Heart right ventricle (tissue), 16 donors: ENCODE data around the gene ZBTB49. TPM values are rescaled to one million over a fixed set of nuclear protein-coding genes. Genes with fewer than 3 reads are reported as not detected.
A peak's percentile ranks its signal among the peaks of the same experiment; 100 is the strongest.

Source experiments
- ATAC-seq, 8 donors: fragments of 200-7000 bp; cut with Tn5 transposase; one replicate each; pipeline ENCODE4 v1.9.1; 2020; ENCODE audit warnings: mild to moderate bottlenecking in 8 of 8, moderate library complexity in 8 of 8, moderate number of reproducible peaks in 1 of 8
- DNase-seq, 2 donors: peaks; one replicate each; pipeline ENCODE4 v3.0.0-alpha.2; 2020
- H3K27ac ChIP-seq, 10 donors: fragments of 200-600 bp; sonication (generic) in 2 of 10; one replicate each; pipeline versions ENCODE4 v1.5.0 to v1.8.0; 2020 to 2022; ENCODE audit warnings: mild to moderate bottlenecking in 3 of 10
- H3K27me3 ChIP-seq, 7 donors: fragments of 200-600 bp; one replicate each; pipeline ENCODE4 v1.8.0; 2021 to 2022; ENCODE audit warnings: mild to moderate bottlenecking in 2 of 7
- H3K36me3 ChIP-seq, 9 donors: fragments of 200-600 bp; sonication (generic) in 1 of 9; one replicate each; pipeline versions ENCODE4 v1.5.0 to v1.8.0; 2020 to 2022; ENCODE audit warnings: mild to moderate bottlenecking in 2 of 9
- H3K4me1 ChIP-seq, 9 donors: fragments of 200-600 bp; sonication (generic) in 1 of 9; one replicate each; pipeline versions ENCODE4 v1.5.0 to v1.8.0; 2020 to 2022; ENCODE audit warnings: mild to moderate bottlenecking in 4 of 9
- H3K4me3 ChIP-seq, 10 donors: fragments of 200-600 bp; sonication (generic) in 2 of 10; one replicate each; pipeline versions ENCODE4 v1.5.0 to v1.8.0; 2020 to 2022; ENCODE audit warnings: mild to moderate bottlenecking in 7 of 10, moderate library complexity in 2 of 10
- H3K9me3 ChIP-seq, 11 donors: fragments of 200-600 bp in 10 of 11; sonication (generic) in 2 of 11; one replicate each; pipeline versions ENCODE4 v1.5.0 to v1.8.0; 2013 to 2022; ENCODE audit warnings: mild to moderate bottlenecking in 2 of 11, control low read depth in 1 of 11, moderate library complexity in 1 of 11
- CTCF ChIP-seq, 9 donors: fragments of 200-600 bp; sonication (generic) in 2 of 9; IDR thresholded peaks; one replicate each; pipeline versions ENCODE4 v1.5.0 to v1.8.0; 2021 to 2022; ENCODE audit warnings: antibody characterized with exemption in 9 of 9, mild to moderate bottlenecking in 5 of 9, moderate library complexity in 1 of 9
- WGBS, 2 donors: extraction: QIAGEN DNeasy Blood & Tissue Kit; methylation state at CpG; one replicate each; pipeline ENCODE4 v1.1.7; 2013; ENCODE audit warnings: inconsistent platforms in 1 of 2; 5-methylcytosine and 5-hydroxymethylcytosine counted together
- intact Hi-C, 10 donors: fragments of 100-400 bp; cut with DNase I; formaldehyde crosslinking; loops; one replicate each; pipeline versions ENCODE4 v1.11.1 to v1.14.2; 2022
- polyA plus RNA-seq, 2 donors: library from polyadenylated mRNA; stranded (reverse); fragments of 200-250 nt; gene quantifications; one replicate each; pipeline ENCODE4 v1.2.3, GENCODE V29; 2013
- total RNA-seq, 10 donors: library from RNA; stranded (reverse); fragmentation: NEBNext Ultra II Directional in 3 of 10; extraction: Animal tissue kit (Norgen Biotek cat#: 25700) in 3 of 10; gene quantifications; one replicate each; pipeline versions ENCODE4 v1.2.1 to v1.2.4, GENCODE V29; 2021 to 2023
- donor health status: Arrhythmogenic right ventricular cardiomyopathy.
- donor health status: ischemic (EF 13 %, LVEDD 7.1; RV severe dilation, severe dysfunction).
- donor health status: healthy with polysubstance abuse.
- donor health status: DM: no; HTN: yes; CAD: no.
- donor health status: DM: no; HTN: no; CAD: no.
- donor health status: ischemic (EF 25% LVEDD 6.9; RV normal size, moderate dysfunction).
- donor health status: ischemic (EF 25% LVEDD 5.7; RV mildly dilated, moderate dysfunction).
- donor health status: healthy.
- donor health status: DM: yes; HTN: yes; CAD: no.
- donor health status: Ischemic cardiomyopathy.
- donor health status: ischemic (EF 35%, LVEDD 5.7; RV mildly dilated, moderate dysfunction).
- donor health status: nonischemic (EF 11% LVEDD 7.7; RV severe dilation, severe dysfunction).
- donor health status: DM: yes; HTN: yes; CAD: no.
- donor health status: PGD.
- donor health status: ischemic (EF 29% LVEDD 5.4; RV normal size, mild dysfunction).
- donor health status: nonischemic (EF 23%, LVEDD 6.1; RV moderate dilation, normal function).

Gene ZBTB49
- total and polyA plus RNA-seq, 12 donors = 2.1 to 6.0 (median 4.3) TPM

GRCh38 chr4:4306920-4307319, 16.9 kb downstream of the ZBTB49 start:
- no peak for ATAC-seq
- WGBS, 2 donors = 91 to 96% methylated on average over 11 of the region's 11 CpGs
- Histone ChIP-seq H3K9me3 (no peaks in the 10 kb centered on the region), H3K4me1 (no peaks in the 10 kb centered on the region), H3K27ac (no peak overlapping the region), H3K27me3 (no peaks in the 10 kb centered on the region), H3K4me3 (no peak overlapping the region), H3K36me3 (peaks cover 0 to 78% (median 11%) of the 10 kb centered on the region in 9 donors)
- DNase-seq = no peak
- no peak for TF ChIP-seq CTCF (IDR thresholded peaks at IDR 0.05)
- intact Hi-C loops = no loop called here

DNA sequence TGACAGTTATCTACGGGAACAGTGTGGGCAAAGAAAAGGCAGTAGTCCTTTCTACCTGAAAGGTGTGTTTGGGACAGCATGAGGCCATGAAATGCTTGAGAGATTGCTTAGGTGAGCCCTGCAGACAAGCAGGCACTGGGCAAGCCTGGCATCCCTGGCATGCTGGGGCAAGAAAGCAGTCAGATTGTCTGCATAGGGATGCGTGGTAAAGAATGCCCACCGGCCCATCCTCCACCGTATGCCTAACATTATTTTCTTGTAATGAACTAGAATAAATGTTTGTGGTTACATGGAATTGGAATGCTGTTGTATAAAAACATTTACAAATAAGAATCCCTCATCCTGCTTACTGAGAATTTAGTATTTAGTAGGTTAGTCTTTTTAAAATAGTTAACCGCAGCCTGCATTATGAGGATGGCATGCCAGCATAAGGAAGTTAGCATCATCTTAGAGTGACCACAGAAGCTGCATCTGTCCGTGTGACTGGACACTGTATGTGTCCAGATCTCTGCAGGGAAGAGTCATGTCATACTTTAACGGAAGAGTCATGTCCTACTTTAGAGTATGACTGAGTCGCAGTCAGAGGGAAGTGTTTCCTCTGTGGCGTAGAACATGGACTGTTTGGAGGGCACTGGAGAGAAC, 18.9 kb downstream of the ZBTB49 start:
- ATAC-seq (peak in 5 of 8 donors; percentile 61 to 80 (median 68)), DNase-seq (no peak)
- H3K9me3 ChIP-seq = no peaks in the 10 kb centered on the region
- peak overlapping the region in 5 of 10 donors; percentile 7 to 47 (median 38) for H3K27ac ChIP-seq
- H3K4me3 ChIP-seq = no peak overlapping the region
- H3K4me1 ChIP-seq = no peaks in the 10 kb centered on the region
- intact Hi-C loops = no loop called here
- H3K27me3 ChIP-seq = no peaks in the 10 kb centered on the region
- 87 to 93% methylated on average over 9 of the region's 9 CpGs for WGBS, 2 donors
- H3K36me3 ChIP-seq = peaks cover 0 to 75% (median 15%) of the 10 kb centered on the region in 9 donors
- TF ChIP-seq CTCF (IDR thresholded peaks at IDR 0.05) = no peak

- DNase-seq (no peak), ATAC-seq (no peak)
- H3K27me3 ChIP-seq = no peaks in the 10 kb centered on the region
- no peaks in the 10 kb centered on the region for H3K4me1 ChIP-seq
- 89 to 92% methylated on average over 4 of the region's 4 CpGs for WGBS, 2 donors
- TF ChIP-seq CTCF (IDR thresholded peaks at IDR 0.05) = no peak
- intact Hi-C loops = loop anchor here in 1 of 10 donors (5.0 kb wide), 1 partner anchor 44 kb away; no protein-coding TSS in a partner anchor
- no peaks in the 10 kb centered on the region for H3K9me3 ChIP-seq
- no peak overlapping the region for H3K27ac ChIP-seq
- peaks cover 0 to 77% (median 24%) of the 10 kb centered on the region in 9 donors for H3K36me3 ChIP-seq
- no peak overlapping the region for H3K4me3 ChIP-seq
These were observed 21.1 kb downstream of the ZBTB49 start for GRCh38 chr4:4311193-4311592.

DNA sequence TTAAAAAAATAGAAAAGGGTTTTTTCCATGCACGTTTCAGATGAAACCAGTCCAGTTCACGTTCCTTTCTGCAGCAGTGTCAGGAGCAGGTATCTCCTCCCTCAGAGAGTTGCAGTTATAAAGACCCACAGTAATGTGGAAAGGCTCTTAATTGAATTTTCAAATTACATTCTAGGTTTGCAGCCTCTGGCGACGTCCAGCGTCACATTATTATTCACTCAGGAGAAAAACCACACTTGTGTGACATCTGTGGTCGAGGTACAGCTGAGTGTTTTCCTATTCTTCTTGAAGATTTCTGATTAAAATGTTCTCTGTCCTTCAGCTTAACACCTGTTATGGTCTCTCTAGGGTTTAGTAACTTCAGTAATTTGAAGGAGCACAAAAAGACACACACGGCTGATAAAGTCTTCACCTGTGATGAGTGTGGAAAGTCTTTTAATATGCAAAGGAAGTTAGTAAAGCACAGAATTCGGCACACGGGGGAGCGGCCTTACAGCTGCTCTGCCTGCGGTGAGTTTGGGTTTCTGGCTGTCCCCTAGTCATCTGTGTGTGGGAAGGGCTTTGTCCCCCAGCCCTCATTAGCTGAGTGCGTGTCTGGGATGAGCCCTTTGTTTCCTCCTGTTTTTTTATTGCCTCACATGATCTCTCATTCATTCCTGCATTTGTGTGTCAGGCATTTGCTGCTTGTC, 25.6 kb downstream of the ZBTB49 start:
- Histone ChIP-seq H3K9me3 (no peaks in the 10 kb centered on the region), H3K4me1 (no peaks in the 10 kb centered on the region), H3K27ac (peak overlapping the region in 1 of 10 donors; percentile 27), H3K4me3 (no peak overlapping the region), H3K36me3 (peaks cover 0 to 92% (median 29%) of the 10 kb centered on the region in 9 donors), H3K27me3 (no peaks in the 10 kb centered on the region)
- no peak for ATAC-seq
- no peak for DNase-seq
- no peak for TF ChIP-seq CTCF (IDR thresholded peaks at IDR 0.05)
- intact Hi-C loops = no loop called here
- 86 to 90% methylated on average over 12 of the region's 12 CpGs for WGBS, 2 donors
